HepG2 (cell line): ENCODE data around the gene URAD. TPM values are rescaled to one million over a fixed set of nuclear protein-coding genes. Genes with fewer than 3 reads are reported as not detected.

ENCODE experiments used
- ATF7-NPFF ChIP-seq: sonication (generic); formaldehyde crosslinking; IDR thresholded peaks from 2 replicates; pipeline ENCODE4 v1.8.1; 2023; ENCODE audit warnings: mild to moderate bottlenecking, low read depth, missing genetic modification reagents, moderate library complexity
- CAMTA2 ChIP-seq: sonication (generic); formaldehyde crosslinking; IDR thresholded peaks from 2 replicates; pipeline ENCODE4 v1.4.0; 2020; ENCODE audit warnings: mild to moderate bottlenecking, missing genetic modification reagents, borderline replicate concordance
- GABPB1 ChIP-seq: IDR thresholded peaks from 2 replicates; pipeline ENCODE4 v1.6.1; 2016; ENCODE audit warnings: mild to moderate bottlenecking, missing genetic modification reagents, moderate library complexity, missing compliant biosample characterization
- KLF11 ChIP-seq: IDR thresholded peaks from 2 replicates; pipeline ENCODE4 v1.6.1; 2016; ENCODE audit warnings: missing compliant biosample characterization
- MYC ChIP-seq: sonication (generic); formaldehyde crosslinking; IDR thresholded peaks from 2 replicates; pipeline ENCODE4 v1.9.0; 2021; ENCODE audit warnings: missing genetic modification reagents, borderline replicate concordance
- PCBP2 ChIP-seq: fragments of 200-400 bp; formaldehyde crosslinking; optimal IDR thresholded peaks from 2 replicates; pipeline ENCODE3; 2018; ENCODE audit warnings: low read length, low read depth; ENCODE audit not compliant: poor library complexity, severe bottlenecking
- PHF20 ChIP-seq: sonication (generic); formaldehyde crosslinking; IDR thresholded peaks from 2 replicates; pipeline ENCODE4 v1.5.0; 2020; ENCODE audit warnings: mild to moderate bottlenecking, missing genetic modification reagents
- REL ChIP-seq: sonication (generic); formaldehyde crosslinking; conservative IDR thresholded peaks from 2 replicates; pipeline ENCODE4 v1.8.0; 2022; ENCODE audit warnings: mild to moderate bottlenecking, missing genetic modification reagents, moderate library complexity
- SOX6 ChIP-seq, 2 experiments: fragments of 450-650 bp in 1 of 2; sonication (generic) in 1 of 2; formaldehyde crosslinking in 1 of 2; IDR thresholded peaks; 2 replicates each; pipeline versions ENCODE4 v1.4.0 to v1.6.1; 2017 to 2020; ENCODE audit warnings: antibody characterized with exemption in 1 of 2, mild to moderate bottlenecking in 1 of 2, missing genetic modification reagents in 1 of 2
- YY1 ChIP-seq: IDR thresholded peaks from 2 replicates; pipeline ENCODE4 v1.6.1; 2011; ENCODE audit warnings: low read length, low read depth, moderate library complexity, mild to moderate bottlenecking; ENCODE audit not compliant: insufficient read depth, insufficient replicate concordance
- ZNF430 ChIP-seq: sonication (generic); formaldehyde crosslinking; IDR thresholded peaks from 2 replicates; pipeline ENCODE4 v1.9.0; 2021; ENCODE audit warnings: mild to moderate bottlenecking, missing genetic modification reagents
- ZNF776 ChIP-seq: sonication (generic); formaldehyde crosslinking; IDR thresholded peaks from 2 replicates; pipeline ENCODE4 v1.4.0; 2020; ENCODE audit warnings: mild to moderate bottlenecking, missing genetic modification reagents
- polyA plus RNA-seq, 8 experiments: library from polyadenylated mRNA; depleted of rRNA in 3 of 8; stranded (reverse) in 7 of 8; unstranded in 1 of 8; fragments of >200 nt; fragmentation: Illumina TruSeq in 4 of 8; extraction: Trizol in 4 of 8; gene quantifications; 2 replicates each; pipeline versions ENCODE4 v1.2.1 to v1.2.3, GENCODE V29; 2011 to 2016; ENCODE audit warnings: low read depth in 4 of 8, missing spikeins in 1 of 8, mixed read lengths in 1 of 8; ENCODE audit not compliant: insufficient read depth in 1 of 8
- total RNA-seq, 5 experiments: library from RNA; depleted of rRNA; stranded (reverse); fragments of >200 nt; fragmentation: Illumina TruSeq; extraction: Trizol; gene quantifications; 2 replicates each; pipeline ENCODE4 v1.2.3, GENCODE V29; 2016; ENCODE audit warnings: low read depth in 1 of 5
- TF ChIP-seq, protein P1 (sequence below): sonication (generic); formaldehyde crosslinking; IDR thresholded peaks from 2 replicates; pipeline ENCODE4 v1.5.1; 2020; ENCODE audit warnings: missing genetic modification reagents, mild to moderate bottlenecking, borderline replicate concordance
- TF ChIP-seq, protein P2 (sequence below): sonication (generic); formaldehyde crosslinking; IDR thresholded peaks from 2 replicates; pipeline ENCODE4 v1.5.1; 2020; ENCODE audit warnings: mild to moderate bottlenecking, missing genetic modification reagents, moderate library complexity
- TF ChIP-seq, protein P3 (sequence below): sonication (generic); formaldehyde crosslinking; IDR thresholded peaks from 2 replicates; pipeline ENCODE4 v1.8.1; 2022; ENCODE audit warnings: low read depth, mild to moderate bottlenecking, missing genetic modification reagents
- TF ChIP-seq, protein P4 (sequence below): IDR thresholded peaks from 2 replicates; pipeline ENCODE4 v1.6.1; 2016; ENCODE audit warnings: low read depth, borderline replicate concordance
- TF ChIP-seq, protein P5 (sequence below): IDR thresholded peaks from 2 replicates; pipeline ENCODE4 v1.6.1; 2012; ENCODE audit warnings: inconsistent platforms

Gene URAD
- total and polyA plus RNA-seq, 2 of the 13 experiments (the other 11 are each of a cell fraction or from before 2014, with no cell fraction given), result not detected

DNA sequence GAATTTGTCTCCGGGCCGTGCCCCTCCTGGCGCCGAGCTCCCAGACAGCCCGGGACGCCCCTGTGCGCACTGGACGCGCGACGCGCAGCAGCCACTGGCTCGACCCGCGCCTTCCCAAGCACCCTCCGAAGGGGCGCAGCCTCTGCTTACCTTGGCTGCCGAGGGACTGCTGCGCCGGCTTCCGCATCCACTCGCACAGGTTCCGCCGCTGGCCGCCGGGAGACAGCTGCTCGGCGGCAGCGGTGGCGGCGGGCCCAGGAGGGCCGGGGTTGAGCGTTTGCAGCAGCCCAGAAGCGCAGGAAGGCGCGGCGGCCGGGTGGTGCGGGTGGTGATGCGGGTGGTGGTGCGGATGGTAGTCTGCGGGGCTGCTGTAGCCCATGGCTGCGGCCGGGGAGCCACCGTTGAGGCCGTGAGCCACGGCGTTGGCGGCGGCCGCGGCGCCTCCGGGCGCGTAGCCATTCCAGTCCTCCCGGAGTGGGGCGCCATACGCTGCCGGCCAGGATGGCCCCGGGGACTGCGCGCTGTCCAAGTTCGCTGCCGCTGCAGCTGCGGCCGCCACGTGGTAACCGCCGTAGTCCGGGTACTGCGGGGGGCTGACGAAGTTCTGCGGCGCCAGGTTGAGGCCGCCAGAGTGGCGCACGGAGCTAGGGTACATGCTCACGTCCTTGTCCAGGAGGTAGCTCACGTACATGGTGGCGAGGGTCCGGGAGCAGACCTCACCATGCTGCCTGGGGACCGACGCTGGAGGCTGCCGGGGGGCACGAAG lies 20.0 kb downstream of the URAD start (continued):
- TF ChIP-seq, protein P1, sequence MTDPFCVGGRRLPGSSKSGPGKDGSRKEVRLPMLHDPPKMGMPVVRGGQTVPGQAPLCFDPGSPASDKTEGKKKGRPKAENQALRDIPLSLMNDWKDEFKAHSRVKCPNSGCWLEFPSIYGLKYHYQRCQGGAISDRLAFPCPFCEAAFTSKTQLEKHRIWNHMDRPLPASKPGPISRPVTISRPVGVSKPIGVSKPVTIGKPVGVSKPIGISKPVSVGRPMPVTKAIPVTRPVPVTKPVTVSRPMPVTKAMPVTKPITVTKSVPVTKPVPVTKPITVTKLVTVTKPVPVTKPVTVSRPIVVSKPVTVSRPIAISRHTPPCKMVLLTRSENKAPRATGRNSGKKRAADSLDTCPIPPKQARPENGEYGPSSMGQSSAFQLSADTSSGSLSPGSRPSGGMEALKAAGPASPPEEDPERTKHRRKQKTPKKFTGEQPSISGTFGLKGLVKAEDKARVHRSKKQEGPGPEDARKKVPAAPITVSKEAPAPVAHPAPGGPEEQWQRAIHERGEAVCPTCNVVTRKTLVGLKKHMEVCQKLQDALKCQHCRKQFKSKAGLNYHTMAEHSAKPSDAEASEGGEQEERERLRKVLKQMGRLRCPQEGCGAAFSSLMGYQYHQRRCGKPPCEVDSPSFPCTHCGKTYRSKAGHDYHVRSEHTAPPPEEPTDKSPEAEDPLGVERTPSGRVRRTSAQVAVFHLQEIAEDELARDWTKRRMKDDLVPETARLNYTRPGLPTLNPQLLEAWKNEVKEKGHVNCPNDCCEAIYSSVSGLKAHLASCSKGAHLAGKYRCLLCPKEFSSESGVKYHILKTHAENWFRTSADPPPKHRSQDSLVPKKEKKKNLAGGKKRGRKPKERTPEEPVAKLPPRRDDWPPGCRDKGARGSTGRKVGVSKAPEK (CRISPR knock-in tag), result 0 out of 2 replicates have a peak, but pooled peaks have one; percentile 19
- TF ChIP-seq ZNF430 (CRISPR knock-in tag) (0 out of 2 replicates have a peak, but pooled peaks have one; percentile 44), PHF20 (CRISPR knock-in tag) (0 out of 2 replicates have a peak, but pooled peaks have one; percentile 13), KLF11 (CRISPR knock-in tag) (no peak), CAMTA2 (no peak), ATF7-NPFF (CRISPR knock-in tag) (0 out of 2 replicates have a peak, but pooled peaks have one; percentile 31), SOX6 (IDR thresholded peaks at IDR 0.05) (no peak), SOX6 (CRISPR knock-in tag; IDR thresholded peaks at IDR 0.05) (0 out of 2 replicates have a peak, but pooled peaks have one; percentile 13), REL (CRISPR knock-in tag) (0 out of 2 replicates have a peak, but pooled peaks have one; percentile 27), YY1 (no peak), MYC (0 out of 2 replicates have a peak, but pooled peaks have one; percentile 12), ZNF776 (CRISPR knock-in tag) (peak; percentile 24; the same call in 1 of the 2 replicates), PCBP2 (no peak), GABPB1 (peak; percentile 38; the same call in 1 of the 2 replicates)
- TF ChIP-seq, protein P2, sequence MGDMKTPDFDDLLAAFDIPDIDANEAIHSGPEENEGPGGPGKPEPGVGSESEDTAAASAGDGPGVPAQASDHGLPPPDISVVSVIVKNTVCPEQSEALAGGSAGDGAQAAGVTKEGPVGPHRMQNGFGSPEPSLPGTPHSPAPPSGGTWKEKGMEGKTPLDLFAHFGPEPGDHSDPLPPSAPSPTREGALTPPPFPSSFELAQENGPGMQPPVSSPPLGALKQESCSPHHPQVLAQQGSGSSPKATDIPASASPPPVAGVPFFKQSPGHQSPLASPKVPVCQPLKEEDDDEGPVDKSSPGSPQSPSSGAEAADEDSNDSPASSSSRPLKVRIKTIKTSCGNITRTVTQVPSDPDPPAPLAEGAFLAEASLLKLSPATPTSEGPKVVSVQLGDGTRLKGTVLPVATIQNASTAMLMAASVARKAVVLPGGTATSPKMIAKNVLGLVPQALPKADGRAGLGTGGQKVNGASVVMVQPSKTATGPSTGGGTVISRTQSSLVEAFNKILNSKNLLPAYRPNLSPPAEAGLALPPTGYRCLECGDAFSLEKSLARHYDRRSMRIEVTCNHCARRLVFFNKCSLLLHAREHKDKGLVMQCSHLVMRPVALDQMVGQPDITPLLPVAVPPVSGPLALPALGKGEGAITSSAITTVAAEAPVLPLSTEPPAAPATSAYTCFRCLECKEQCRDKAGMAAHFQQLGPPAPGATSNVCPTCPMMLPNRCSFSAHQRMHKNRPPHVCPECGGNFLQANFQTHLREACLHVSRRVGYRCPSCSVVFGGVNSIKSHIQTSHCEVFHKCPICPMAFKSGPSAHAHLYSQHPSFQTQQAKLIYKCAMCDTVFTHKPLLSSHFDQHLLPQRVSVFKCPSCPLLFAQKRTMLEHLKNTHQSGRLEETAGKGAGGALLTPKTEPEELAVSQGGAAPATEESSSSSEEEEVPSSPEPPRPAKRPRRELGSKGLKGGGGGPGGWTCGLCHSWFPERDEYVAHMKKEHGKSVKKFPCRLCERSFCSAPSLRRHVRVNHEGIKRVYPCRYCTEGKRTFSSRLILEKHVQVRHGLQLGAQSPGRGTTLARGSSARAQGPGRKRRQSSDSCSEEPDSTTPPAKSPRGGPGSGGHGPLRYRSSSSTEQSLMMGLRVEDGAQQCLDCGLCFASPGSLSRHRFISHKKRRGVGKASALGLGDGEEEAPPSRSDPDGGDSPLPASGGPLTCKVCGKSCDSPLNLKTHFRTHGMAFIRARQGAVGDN (CRISPR knock-in tag), result peak; percentile 69
- TF ChIP-seq, protein P3, sequence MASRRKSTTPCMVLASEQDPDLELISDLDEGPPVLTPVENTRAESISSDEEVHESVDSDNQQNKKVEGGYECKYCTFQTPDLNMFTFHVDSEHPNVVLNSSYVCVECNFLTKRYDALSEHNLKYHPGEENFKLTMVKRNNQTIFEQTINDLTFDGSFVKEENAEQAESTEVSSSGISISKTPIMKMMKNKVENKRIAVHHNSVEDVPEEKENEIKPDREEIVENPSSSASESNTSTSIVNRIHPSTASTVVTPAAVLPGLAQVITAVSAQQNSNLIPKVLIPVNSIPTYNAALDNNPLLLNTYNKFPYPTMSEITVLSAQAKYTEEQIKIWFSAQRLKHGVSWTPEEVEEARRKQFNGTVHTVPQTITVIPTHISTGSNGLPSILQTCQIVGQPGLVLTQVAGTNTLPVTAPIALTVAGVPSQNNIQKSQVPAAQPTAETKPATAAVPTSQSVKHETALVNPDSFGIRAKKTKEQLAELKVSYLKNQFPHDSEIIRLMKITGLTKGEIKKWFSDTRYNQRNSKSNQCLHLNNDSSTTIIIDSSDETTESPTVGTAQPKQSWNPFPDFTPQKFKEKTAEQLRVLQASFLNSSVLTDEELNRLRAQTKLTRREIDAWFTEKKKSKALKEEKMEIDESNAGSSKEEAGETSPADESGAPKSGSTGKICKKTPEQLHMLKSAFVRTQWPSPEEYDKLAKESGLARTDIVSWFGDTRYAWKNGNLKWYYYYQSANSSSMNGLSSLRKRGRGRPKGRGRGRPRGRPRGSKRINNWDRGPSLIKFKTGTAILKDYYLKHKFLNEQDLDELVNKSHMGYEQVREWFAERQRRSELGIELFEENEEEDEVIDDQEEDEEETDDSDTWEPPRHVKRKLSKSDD (CRISPR knock-in tag), result 0 out of 2 replicates have a peak, but pooled peaks have one; percentile 27
- TF ChIP-seq, protein P4, sequence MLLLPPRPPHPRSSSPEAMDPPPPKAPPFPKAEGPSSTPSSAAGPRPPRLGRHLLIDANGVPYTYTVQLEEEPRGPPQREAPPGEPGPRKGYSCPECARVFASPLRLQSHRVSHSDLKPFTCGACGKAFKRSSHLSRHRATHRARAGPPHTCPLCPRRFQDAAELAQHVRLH (CRISPR knock-in tag), result no peak
- TF ChIP-seq, protein P5, sequence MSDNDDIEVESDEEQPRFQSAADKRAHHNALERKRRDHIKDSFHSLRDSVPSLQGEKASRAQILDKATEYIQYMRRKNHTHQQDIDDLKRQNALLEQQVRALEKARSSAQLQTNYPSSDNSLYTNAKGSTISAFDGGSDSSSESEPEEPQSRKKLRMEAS, result peak; percentile 42; the same call in 1 of the 2 replicates
